HEK293T (cell line): ENCODE results near the gene IP6K3.

Source experiments
- CTCF ChIA-PET: fragments of 350-600 bp; formaldehyde crosslinking; extraction: SDS; loops from one replicate; lab custom pipeline; 2021; ENCODE audit warnings: antibody characterized with exemption, inconsistent platforms; lab: Yijun Ruan, JAX
- POLR2A ChIA-PET: fragments of 350-600 bp; formaldehyde crosslinking; extraction: SDS; loops from one replicate; lab custom pipeline; 2020; ENCODE audit warnings: antibody characterized with exemption, inconsistent platforms; lab: Yijun Ruan, JAX
- DNase-seq: peaks from one replicate; pipeline ENCODE4 v3.0.0; 2012; ENCODE audit warnings: mixed read lengths; ENCODE audit errors: extremely low spot score
- ARNT ChIP-seq: fragments of 450-650 bp; IDR thresholded peaks from 2 replicates; pipeline ENCODE4 v1.6.1; 2017; ENCODE audit warnings: mild to moderate bottlenecking
- BHLHE40 ChIP-seq: fragments of 450-650 bp; IDR thresholded peaks from 2 replicates; pipeline ENCODE4 v1.6.1; 2016; ENCODE audit warnings: mild to moderate bottlenecking, moderate library complexity, borderline replicate concordance
- CTBP1 ChIP-seq: fragments of 450-650 bp; IDR thresholded peaks from 2 replicates; pipeline ENCODE4 v1.6.1; 2016; ENCODE audit warnings: borderline replicate concordance
- ELF4 ChIP-seq: fragments of 450-650 bp; IDR thresholded peaks from 2 replicates; pipeline ENCODE4 v1.6.1; 2017; ENCODE audit warnings: antibody characterized with exemption
- FOXA1 ChIP-seq: fragments of 450-650 bp; IDR thresholded peaks from 2 replicates; pipeline ENCODE4 v1.6.1; 2016; ENCODE audit warnings: mild to moderate bottlenecking
- FOXK2 ChIP-seq: fragments of 450-650 bp; IDR thresholded peaks from 2 replicates; pipeline ENCODE4 v1.6.1; 2016; ENCODE audit warnings: mild to moderate bottlenecking
- FOXM1 ChIP-seq: fragments of 450-650 bp; IDR thresholded peaks from 2 replicates; pipeline ENCODE4 v1.6.1; 2017; ENCODE audit warnings: mild to moderate bottlenecking, borderline replicate concordance
- HDGF ChIP-seq: fragments of 450-650 bp; IDR thresholded peaks from 2 replicates; pipeline ENCODE4 v1.6.1; 2017; ENCODE audit warnings: antibody characterized with exemption, borderline replicate concordance
- L3MBTL2 ChIP-seq: fragments of 450-650 bp; conservative IDR thresholded peaks from 2 replicates; pipeline ENCODE4 v1.6.1; 2016; ENCODE audit warnings: mild to moderate bottlenecking
- LEF1 ChIP-seq: fragments of 450-650 bp; IDR thresholded peaks from 2 replicates; pipeline ENCODE4 v1.6.1; 2017; ENCODE audit warnings: mild to moderate bottlenecking, borderline replicate concordance
- NFRKB ChIP-seq: fragments of 450-650 bp; IDR thresholded peaks from 2 replicates; pipeline ENCODE4 v1.6.1; 2016; ENCODE audit warnings: mild to moderate bottlenecking, moderate library complexity
- SP1 ChIP-seq: fragments of 450-650 bp; IDR thresholded peaks from 2 replicates; pipeline ENCODE4 v1.6.1; 2017
- SUZ12 ChIP-seq: fragments of 450-650 bp; IDR thresholded peaks from 2 replicates; pipeline ENCODE4 v1.6.1; 2016; ENCODE audit warnings: mild to moderate bottlenecking
- TARDBP ChIP-seq: fragments of 450-650 bp; IDR thresholded peaks from 2 replicates; pipeline ENCODE4 v1.6.1; 2016
- ZNF384 ChIP-seq: fragments of 450-650 bp; IDR thresholded peaks from 2 replicates; pipeline ENCODE4 v1.6.1; 2016
- TF ChIP-seq, protein P1 (sequence below): fragments of 450-650 bp; IDR thresholded peaks from 2 replicates; pipeline ENCODE4 v1.6.1; 2016

Gene IP6K3

DNA sequence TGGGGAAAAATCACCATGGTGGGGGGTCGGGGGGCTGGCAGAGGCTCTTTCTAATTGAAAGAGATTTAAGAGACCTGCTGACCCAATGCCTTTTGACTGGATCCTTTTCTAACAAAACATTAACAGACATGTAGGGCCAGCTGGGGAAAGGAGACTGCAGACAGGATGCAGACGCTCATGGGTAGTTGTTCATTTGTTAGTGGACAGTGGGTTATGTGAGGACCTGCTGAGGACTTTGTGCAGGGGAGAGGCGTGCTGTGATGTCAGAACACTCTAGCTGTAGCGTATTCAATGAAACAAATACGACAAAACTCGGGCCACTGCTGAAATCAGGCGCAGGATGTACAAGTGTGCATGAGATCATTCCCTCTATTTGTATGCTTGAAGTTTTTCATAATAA lies 1.2 kb downstream of the IP6K3 start:
- no peak for DNase-seq
- ChIA-PET POLR2A (interaction anchor here (2.6 kb wide), 1 partner anchor 34 kb away, joined by 10 read pairs; the partner anchor contains the start of gene UQCC2), CTCF (interaction anchor here (0.6 to 1.9 kb wide), 6 partner anchors 9 to 405 kb away, joined by 3 to 11 read pairs (median 5); no protein-coding TSS in a partner anchor)
- TF ChIP-seq FOXA1 (no peak), ELF4 (no peak), FOXM1 (no peak), BHLHE40 (no peak), CTBP1 (no peak), SUZ12 (no peak), L3MBTL2 (no peak), TARDBP (no peak), HDGF (no peak), ARNT (no peak), SP1 (no peak), LEF1 (no peak), FOXK2 (no peak), ZNF384 (no peak), NFRKB (no peak)
- TF ChIP-seq, protein P1, sequence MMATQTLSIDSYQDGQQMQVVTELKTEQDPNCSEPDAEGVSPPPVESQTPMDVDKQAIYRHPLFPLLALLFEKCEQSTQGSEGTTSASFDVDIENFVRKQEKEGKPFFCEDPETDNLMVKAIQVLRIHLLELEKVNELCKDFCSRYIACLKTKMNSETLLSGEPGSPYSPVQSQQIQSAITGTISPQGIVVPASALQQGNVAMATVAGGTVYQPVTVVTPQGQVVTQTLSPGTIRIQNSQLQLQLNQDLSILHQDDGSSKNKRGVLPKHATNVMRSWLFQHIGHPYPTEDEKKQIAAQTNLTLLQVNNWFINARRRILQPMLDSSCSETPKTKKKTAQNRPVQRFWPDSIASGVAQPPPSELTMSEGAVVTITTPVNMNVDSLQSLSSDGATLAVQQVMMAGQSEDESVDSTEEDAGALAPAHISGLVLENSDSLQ: no peak

GRCh38 chr6:33744895-33745546 lies 1.7 kb downstream of the IP6K3 start:
- peak; percentile 53 for DNase-seq
- POLR2A ChIA-PET: interaction anchor here (0.8 to 2.6 kb wide), 2 partner anchors 10 to 34 kb away, joined by 3 to 10 read pairs; partner anchors contain the start of gene UQCC2

GRCh38 chr6:33744001-33744848 lies 2.5 kb downstream of the IP6K3 start:
- ChIA-PET POLR2A (interaction anchor here (0.8 kb wide), 1 partner anchor 9 kb away, joined by 3 read pairs; no protein-coding TSS in a partner anchor), CTCF (interaction anchor here (0.6 to 2.0 kb wide), 11 partner anchors 11 to 548 kb away, joined by 3 to 11 read pairs (median 4); partner anchors contain the start of gene UQCC2)
- peak; percentile 87 for DNase-seq
- TF ChIP-seq ARNT: peak; percentile 41; the same call in 1 of the 2 replicates
- TF ChIP-seq NFRKB: no peak

More at GRCh38 chr6:33744895-33745546, 1.7 kb downstream of the IP6K3 start:
- CTCF ChIA-PET: interaction anchor here (0.6 to 2.0 kb wide), 7 partner anchors 14 to 405 kb away, joined by 3 to 11 read pairs (median 6); partner anchors contain the start of gene UQCC2
- TF ChIP-seq BHLHE40: no peak
- peak; percentile 79 for TF ChIP-seq L3MBTL2

- ChIA-PET POLR2A (interaction anchor here (1.2 kb wide), 1 partner anchor 20 kb away, joined by 3 read pairs; no protein-coding TSS in a partner anchor), CTCF (interaction anchor here (0.6 to 1.1 kb wide), 2 partner anchors 19 to 29 kb away, joined by 3 to 4 read pairs; no protein-coding TSS in a partner anchor)
- TF ChIP-seq ELF4: no peak
- no peak for TF ChIP-seq ARNT
- TF ChIP-seq LEF1: no peak
- no peak for TF ChIP-seq SP1
- no peak for TF ChIP-seq NFRKB
- no peak for DNase-seq
Measured at GRCh38 chr6:33742837-33743236, 3.9 kb downstream of the IP6K3 start.

DNA sequence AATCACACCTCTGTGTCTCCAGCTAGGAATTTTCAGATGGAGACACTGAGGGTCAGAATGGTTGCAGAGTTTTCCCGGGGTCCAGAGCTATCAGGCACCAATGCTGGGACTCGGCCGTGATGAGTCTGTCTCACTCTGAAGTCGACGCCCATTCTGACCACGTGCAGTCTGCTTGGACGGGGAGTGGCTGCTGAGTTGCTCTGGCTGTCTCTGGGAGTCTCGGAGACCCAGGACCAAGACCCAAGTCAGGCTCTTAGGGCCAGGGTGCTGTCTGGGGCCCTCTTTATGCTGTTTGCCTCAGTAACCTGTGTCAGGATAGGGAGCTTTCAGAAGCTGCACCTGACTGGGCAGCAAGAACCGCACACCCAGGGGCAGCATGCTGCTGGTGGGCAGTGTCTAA lies 4.6 kb downstream of the IP6K3 start:
- ChIA-PET CTCF (interaction anchor here (1.4 kb wide), 1 partner anchor 19 kb away, joined by 5 read pairs; no protein-coding TSS in a partner anchor), POLR2A (interaction anchor here (1.2 kb wide), 1 partner anchor 20 kb away, joined by 3 read pairs; no protein-coding TSS in a partner anchor)
- no peak for DNase-seq
- TF ChIP-seq ARNT (no peak), L3MBTL2 (no peak), FOXK2 (no peak), FOXM1 (no peak), HDGF (no peak), TARDBP (no peak), SUZ12 (no peak)

- POLR2A ChIA-PET: interaction anchor here (1.4 kb wide), 1 partner anchor 29 kb away, joined by 4 read pairs; the partner anchor contains the start of gene UQCC2
- CTCF ChIA-PET: no interaction called here
Measured at GRCh38 chr6:33740794-33741193, 5.9 kb downstream of the IP6K3 start.

GRCh38 chr6:33740204-33740608 lies 6.5 kb downstream of the IP6K3 start:
- POLR2A ChIA-PET: interaction anchor here (1.4 kb wide), 1 partner anchor 29 kb away, joined by 4 read pairs; the partner anchor contains the start of gene UQCC2
- no peak for DNase-seq
- CTCF ChIA-PET: no interaction called here

More at GRCh38 chr6:33740794-33741193, 5.9 kb downstream of the IP6K3 start:
- DNase-seq: no peak
- no peak for TF ChIP-seq NFRKB
- TF ChIP-seq CTBP1: no peak
- no peak for TF ChIP-seq HDGF

More at GRCh38 chr6:33740204-33740608, 6.5 kb downstream of the IP6K3 start:
- TF ChIP-seq CTBP1 (no peak), HDGF (no peak), ARNT (no peak), FOXK2 (no peak), ZNF384 (no peak), FOXM1 (no peak), FOXA1 (no peak), NFRKB (no peak), SP1 (no peak), BHLHE40 (no peak), SUZ12 (no peak), TARDBP (no peak), L3MBTL2 (no peak), LEF1 (no peak)
- TF ChIP-seq, protein P1: no peak
